Osteoblast (primary cell): ENCODE data around the gene HEMGN. TPM values are rescaled to one million over a fixed set of nuclear protein-coding genes. Genes with fewer than 3 reads are reported as not detected.
A peak's percentile ranks its signal among the peaks of the same experiment; 100 is the strongest.

Experiments
- DNase-seq: peaks from one replicate; pipeline ENCODE4 v3.0.0; 2011; ENCODE audit warnings: low spot score, mixed read lengths; ENCODE audit not compliant: insufficient read length; ENCODE audit errors: missing footprints
- H2AFZ ChIP-seq: 2 replicates; pipeline ENCODE4 v1.6.0; 2011; ENCODE audit warnings: mild to moderate bottlenecking, low read length
- H3K27ac ChIP-seq: 2 replicates; pipeline ENCODE4 v1.5.1; 2011; ENCODE audit warnings: mild to moderate bottlenecking, low read depth, low read length, moderate library complexity
- H3K27me3 ChIP-seq: 2 replicates; pipeline ENCODE4 v1.6.0; 2012; ENCODE audit warnings: mild to moderate bottlenecking, control low read depth, inconsistent platforms, low read length, moderate library complexity; ENCODE audit not compliant: insufficient read depth
- H3K36me3 ChIP-seq: 2 replicates; pipeline ENCODE4 v1.5.1; 2011; ENCODE audit warnings: mild to moderate bottlenecking, low read length, control low read depth, moderate library complexity; ENCODE audit not compliant: insufficient read depth
- H3K4me1 ChIP-seq: 2 replicates; pipeline ENCODE4 v1.5.1; 2011; ENCODE audit warnings: mild to moderate bottlenecking, low read length, control low read depth, moderate library complexity; ENCODE audit not compliant: insufficient read depth
- H3K4me2 ChIP-seq: 2 replicates; pipeline ENCODE4 v1.6.0; 2011; ENCODE audit warnings: mild to moderate bottlenecking, low read length; ENCODE audit not compliant: insufficient read depth
- H3K4me3 ChIP-seq: fragments of 200-600 bp; sonication (generic); 3 replicates; pipeline ENCODE4 v1.5.1; 2012; ENCODE audit warnings: mild to moderate bottlenecking, low read length, inconsistent platforms; ENCODE audit not compliant: insufficient read depth
- H3K79me2 ChIP-seq: 2 replicates; pipeline ENCODE4 v1.6.0; 2012; ENCODE audit warnings: mild to moderate bottlenecking, low read length, control low read depth, inconsistent platforms; ENCODE audit not compliant: insufficient read depth
- H3K9me3 ChIP-seq: 2 replicates; pipeline ENCODE4 v1.5.1; 2011; ENCODE audit warnings: low read depth, low read length, control low read depth
- H4K20me1 ChIP-seq: 2 replicates; pipeline ENCODE4 v1.6.0; 2012; ENCODE audit warnings: mild to moderate bottlenecking, low read length, control low read depth; ENCODE audit not compliant: insufficient read depth
- total RNA-seq: library from RNA; depleted of rRNA; stranded (reverse); fragments of >200 nt; gene quantifications from 2 replicates; pipeline ENCODE4 v1.2.3, GENCODE V29; 2012
- TF ChIP-seq, protein P1 (sequence below): IDR thresholded peaks from 2 replicates; pipeline ENCODE4 v1.5.1; 2011; ENCODE audit warnings: mild to moderate bottlenecking, low read depth, low read length, moderate library complexity; ENCODE audit errors: extremely low read depth

Gene HEMGN
- total RNA-seq, 1 donor: not detected

DNA sequence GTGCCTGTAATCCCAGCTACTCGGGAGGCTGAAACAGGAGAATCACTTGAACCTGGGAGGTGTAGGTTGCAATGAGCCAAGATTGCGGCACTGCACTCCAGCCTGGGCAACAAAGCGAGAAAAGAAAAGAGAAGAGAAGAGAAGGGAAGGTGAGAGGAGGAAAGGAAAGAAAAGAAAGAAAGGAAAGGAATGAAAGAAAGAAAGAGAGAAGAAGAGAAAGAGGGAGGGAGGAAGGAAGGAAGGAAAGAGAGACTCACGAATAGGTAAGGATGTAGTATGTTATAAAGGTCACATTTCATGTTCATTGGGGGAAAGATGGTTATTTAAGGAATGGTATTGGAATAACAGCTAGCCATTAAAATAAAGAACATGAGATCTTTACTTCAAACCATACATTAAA lies 34.8 kb upstream of the HEMGN start:
- Histone ChIP-seq H3K9me3 (no peaks in the 10 kb centered on the region), H3K4me2 (no peak overlapping the region), H4K20me1 (no peaks in the 10 kb centered on the region), H3K4me1 (no peaks in the 10 kb centered on the region), H3K36me3 (no peaks in the 10 kb centered on the region), H3K27me3 (peaks cover 6% of the 10 kb centered on the region), H3K4me3 (no peak overlapping the region), H3K27ac (no peak overlapping the region), H3K79me2 (no peaks in the 10 kb centered on the region), H2AFZ (no peak overlapping the region)
- TF ChIP-seq, protein P1, sequence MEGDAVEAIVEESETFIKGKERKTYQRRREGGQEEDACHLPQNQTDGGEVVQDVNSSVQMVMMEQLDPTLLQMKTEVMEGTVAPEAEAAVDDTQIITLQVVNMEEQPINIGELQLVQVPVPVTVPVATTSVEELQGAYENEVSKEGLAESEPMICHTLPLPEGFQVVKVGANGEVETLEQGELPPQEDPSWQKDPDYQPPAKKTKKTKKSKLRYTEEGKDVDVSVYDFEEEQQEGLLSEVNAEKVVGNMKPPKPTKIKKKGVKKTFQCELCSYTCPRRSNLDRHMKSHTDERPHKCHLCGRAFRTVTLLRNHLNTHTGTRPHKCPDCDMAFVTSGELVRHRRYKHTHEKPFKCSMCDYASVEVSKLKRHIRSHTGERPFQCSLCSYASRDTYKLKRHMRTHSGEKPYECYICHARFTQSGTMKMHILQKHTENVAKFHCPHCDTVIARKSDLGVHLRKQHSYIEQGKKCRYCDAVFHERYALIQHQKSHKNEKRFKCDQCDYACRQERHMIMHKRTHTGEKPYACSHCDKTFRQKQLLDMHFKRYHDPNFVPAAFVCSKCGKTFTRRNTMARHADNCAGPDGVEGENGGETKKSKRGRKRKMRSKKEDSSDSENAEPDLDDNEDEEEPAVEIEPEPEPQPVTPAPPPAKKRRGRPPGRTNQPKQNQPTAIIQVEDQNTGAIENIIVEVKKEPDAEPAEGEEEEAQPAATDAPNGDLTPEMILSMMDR: no peak
- no peak for DNase-seq

DNA sequence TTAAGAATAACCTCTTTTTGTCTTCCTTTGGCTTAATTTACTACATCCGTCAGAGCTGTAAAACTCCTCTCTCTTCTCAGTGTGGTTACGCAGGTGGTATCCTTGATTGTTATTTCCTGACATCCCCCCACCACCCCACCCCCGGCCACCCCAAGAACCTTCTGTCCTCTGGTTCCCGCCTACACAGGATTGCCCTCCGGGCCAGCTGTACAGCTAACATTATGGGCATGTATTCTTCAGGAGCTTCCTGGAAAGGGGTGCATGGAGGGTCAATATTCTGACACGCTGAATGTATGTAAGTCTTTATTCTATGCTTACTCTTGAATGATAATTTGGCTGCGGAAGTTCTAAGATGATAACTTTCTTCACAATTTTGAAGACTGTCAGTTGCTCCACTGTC lies 32.2 kb upstream of the HEMGN start:
- DNase-seq: no peak
- no peak overlapping the region for H3K27ac ChIP-seq
- H3K4me2 ChIP-seq: no peak overlapping the region
- H4K20me1 ChIP-seq: no peaks in the 10 kb centered on the region
- no peak overlapping the region for H2AFZ ChIP-seq
- no peaks in the 10 kb centered on the region for H3K9me3 ChIP-seq
- H3K4me3 ChIP-seq: no peak overlapping the region
- no peaks in the 10 kb centered on the region for H3K36me3 ChIP-seq
- peaks cover 26% of the 10 kb centered on the region for H3K27me3 ChIP-seq
- no peaks in the 10 kb centered on the region for H3K4me1 ChIP-seq
- TF ChIP-seq, protein P1: no peak
- H3K79me2 ChIP-seq: no peaks in the 10 kb centered on the region

DNA sequence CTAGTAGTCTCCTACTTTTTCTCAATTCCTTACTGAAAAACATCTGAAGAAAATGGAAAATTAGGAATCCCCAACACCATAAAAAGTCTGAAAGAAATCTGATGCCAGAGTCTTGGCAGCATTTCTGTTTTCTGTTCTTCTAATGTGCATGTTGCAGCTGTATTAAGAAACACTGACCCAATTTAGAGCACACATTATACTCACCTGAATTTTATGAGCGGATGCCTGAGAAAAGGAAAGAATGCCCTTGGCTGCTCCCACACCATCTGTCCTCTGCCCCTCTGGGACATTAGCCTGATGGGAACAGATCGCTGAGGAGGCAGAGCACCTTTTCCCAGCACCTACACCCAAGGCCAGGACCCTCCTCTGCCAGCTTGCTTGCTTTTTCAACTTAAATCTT lies 31.0 kb upstream of the HEMGN start:
- Histone ChIP-seq H3K4me1 (no peaks in the 10 kb centered on the region), H2AFZ (no peak overlapping the region), H3K9me3 (no peaks in the 10 kb centered on the region), H3K27ac (no peak overlapping the region), H3K36me3 (no peaks in the 10 kb centered on the region), H3K27me3 (peaks cover 27% of the 10 kb centered on the region), H3K4me2 (no peak overlapping the region), H3K4me3 (no peak overlapping the region), H3K79me2 (no peaks in the 10 kb centered on the region), H4K20me1 (no peaks in the 10 kb centered on the region)
- peak; percentile 67 for DNase-seq
- TF ChIP-seq, protein P1: no peak

DNA sequence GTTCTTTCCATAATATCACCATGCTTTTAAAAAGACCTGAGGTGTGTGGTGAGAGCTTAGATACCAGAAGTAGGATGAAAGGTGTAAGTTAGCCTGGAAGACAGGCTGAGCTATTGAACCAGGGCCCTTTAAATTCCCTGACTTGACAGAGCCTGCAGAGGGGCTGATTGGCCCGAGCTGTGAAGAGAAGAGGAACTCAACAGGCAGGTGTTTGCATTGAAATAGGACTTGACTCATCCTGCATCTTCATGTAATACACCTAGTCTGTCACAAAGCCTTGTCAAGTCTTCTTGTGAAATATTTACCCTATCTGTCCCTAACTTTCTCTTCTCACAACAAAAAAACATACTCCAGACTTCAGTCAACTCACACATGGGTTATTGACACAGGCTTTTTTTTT lies 28.5 kb upstream of the HEMGN start:
- H3K27ac ChIP-seq: no peak overlapping the region
- DNase-seq: no peak
- no peak overlapping the region for H3K4me3 ChIP-seq
- TF ChIP-seq, protein P1: no peak
- peaks cover 27% of the 10 kb centered on the region for H3K27me3 ChIP-seq
- no peaks in the 10 kb centered on the region for H3K4me1 ChIP-seq
- no peaks in the 10 kb centered on the region for H3K79me2 ChIP-seq
- H2AFZ ChIP-seq: no peak overlapping the region
- no peaks in the 10 kb centered on the region for H3K9me3 ChIP-seq
- no peaks in the 10 kb centered on the region for H4K20me1 ChIP-seq
- no peaks in the 10 kb centered on the region for H3K36me3 ChIP-seq
- no peak overlapping the region for H3K4me2 ChIP-seq
